Brain microvascular endothelial cell (primary cell): ENCODE data around the gene GCLC.

Experiments used
- DNase-seq: peaks from one replicate; pipeline ENCODE4 v3.0.0-alpha.2; 2020
- H3K27ac ChIP-seq: fragments of 250-450 bp; sonication (Bioruptor Pico); 2 replicates; pipeline ENCODE4 v1.5.1; 2020; ENCODE audit warnings: mild to moderate bottlenecking, moderate library complexity
- H3K27me3 ChIP-seq: fragments of 250-450 bp; sonication (Bioruptor Pico); replicated peaks from 2 replicates; pipeline ENCODE4 v1.5.1; 2020; ENCODE audit warnings: mild to moderate bottlenecking
- H3K36me3 ChIP-seq: fragments of 250-450 bp; sonication (Bioruptor Pico); replicated peaks from 2 replicates; pipeline ENCODE4 v1.5.1; 2020; ENCODE audit warnings: mild to moderate bottlenecking
- H3K4me3 ChIP-seq: 2 replicates; pipeline ENCODE4 v1.5.1; 2011; ENCODE audit warnings: low read depth, mild to moderate bottlenecking, control low read depth, low read length, moderate library complexity
- CTCF ChIP-seq: IDR thresholded peaks from 2 replicates; pipeline ENCODE4 v1.5.1; 2011; ENCODE audit warnings: low read depth, mild to moderate bottlenecking, moderate library complexity, low read length, control low read depth, inconsistent platforms; ENCODE audit errors: missing control alignments
- in situ Hi-C: cut with HindIII; loops from 2 replicates; pipeline ENCODE4 v1.10.0; 2017; ENCODE audit warnings: low sequenced_read_pairs, low pct_ligation_motif_present

The GCLC gene

DNA sequence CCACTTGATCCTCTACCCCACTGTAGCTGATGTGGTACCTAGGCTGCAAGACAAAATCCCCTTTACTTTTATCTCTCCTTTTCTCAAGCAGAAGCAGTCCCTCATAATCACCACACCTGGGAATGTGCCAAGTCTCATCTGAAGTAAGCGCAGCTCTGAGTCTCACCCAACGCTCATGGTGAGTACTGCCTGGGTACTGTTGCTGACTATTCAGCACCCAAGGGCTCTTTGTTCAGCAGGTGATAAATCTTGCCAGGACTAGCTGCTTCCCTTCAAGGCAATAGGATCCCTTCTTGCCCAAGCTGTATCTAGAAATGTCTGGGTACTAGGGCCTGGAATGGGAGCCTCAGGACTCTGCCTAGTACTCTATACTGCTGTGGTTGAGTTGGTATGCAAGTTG is 70.9 kb downstream of the GCLC start:
- Histone ChIP-seq H3K36me3 (no peaks in the 10 kb centered on the region), H3K27me3 (no peaks in the 10 kb centered on the region), H3K4me3 (no peak overlapping the region), H3K27ac (no peak overlapping the region)
- no peak for DNase-seq
- no peak for TF ChIP-seq CTCF
- in situ Hi-C loops, result no loop called here

DNA sequence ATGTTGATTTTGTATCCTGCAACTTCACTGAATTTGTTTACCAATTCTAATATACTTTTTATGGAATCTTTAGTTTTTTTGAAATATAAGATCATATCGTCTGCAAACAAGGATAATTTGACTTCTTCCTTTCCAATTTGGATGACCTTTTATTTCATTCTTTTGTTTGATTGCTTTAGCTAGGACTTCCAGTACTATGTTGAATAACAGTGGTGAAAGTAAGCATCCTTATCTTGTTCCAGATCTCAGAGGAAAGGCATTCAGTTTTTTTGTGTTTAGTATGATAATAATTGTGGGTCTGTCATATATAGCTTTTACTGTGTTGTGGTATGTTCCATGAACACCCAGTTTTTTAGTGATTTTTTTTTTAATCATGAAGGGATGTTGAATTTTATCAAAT is 75.7 kb downstream of the GCLC start:
- H3K4me3 ChIP-seq, result no peak overlapping the region
- TF ChIP-seq CTCF, result no peak
- H3K27me3 ChIP-seq, result no peaks in the 10 kb centered on the region
- no peaks in the 10 kb centered on the region for H3K36me3 ChIP-seq
- in situ Hi-C loops, result no loop called here
- no peak overlapping the region for H3K27ac ChIP-seq
- no peak for DNase-seq

- Histone ChIP-seq H3K27ac (no peak overlapping the region), H3K36me3 (no peaks in the 10 kb centered on the region), H3K27me3 (no peaks in the 10 kb centered on the region), H3K4me3 (no peak overlapping the region)
- in situ Hi-C loops, result no loop called here
- DNase-seq, result no peak
- TF ChIP-seq CTCF, result no peak
These were observed 78.6 kb downstream of the GCLC start for GRCh38 chr6:53466257-53466656.

- no peak overlapping the region for H3K27ac ChIP-seq
These were observed 79.2 kb downstream of the GCLC start for GRCh38 chr6:53465732-53466131.

GRCh38 chr6:53464927-53465460 is 79.9 kb downstream of the GCLC start:
- in situ Hi-C loops, result no loop called here
- Histone ChIP-seq H3K4me3 (no peak overlapping the region), H3K27ac (no peak overlapping the region), H3K27me3 (no peaks in the 10 kb centered on the region), H3K36me3 (no peaks in the 10 kb centered on the region)
- no peak for TF ChIP-seq CTCF
- DNase-seq, result no peak

More at GRCh38 chr6:53465732-53466131, 79.2 kb downstream of the GCLC start:
- no peaks in the 10 kb centered on the region for H3K27me3 ChIP-seq
- no peak for DNase-seq
- in situ Hi-C loops, result no loop called here
- H3K4me3 ChIP-seq, result no peak overlapping the region
- no peak for TF ChIP-seq CTCF
- no peaks in the 10 kb centered on the region for H3K36me3 ChIP-seq

- H3K36me3 ChIP-seq, result no peaks in the 10 kb centered on the region
- DNase-seq, result no peak
- H3K27me3 ChIP-seq, result no peaks in the 10 kb centered on the region
- no peak overlapping the region for H3K4me3 ChIP-seq
- no peak for TF ChIP-seq CTCF
- no peak overlapping the region for H3K27ac ChIP-seq
- in situ Hi-C loops, result no loop called here
These were observed 80.4 kb downstream of the GCLC start for GRCh38 chr6:53464483-53464882.
